Measurements from ENCODE around the gene MAGEB2.

DNA sequence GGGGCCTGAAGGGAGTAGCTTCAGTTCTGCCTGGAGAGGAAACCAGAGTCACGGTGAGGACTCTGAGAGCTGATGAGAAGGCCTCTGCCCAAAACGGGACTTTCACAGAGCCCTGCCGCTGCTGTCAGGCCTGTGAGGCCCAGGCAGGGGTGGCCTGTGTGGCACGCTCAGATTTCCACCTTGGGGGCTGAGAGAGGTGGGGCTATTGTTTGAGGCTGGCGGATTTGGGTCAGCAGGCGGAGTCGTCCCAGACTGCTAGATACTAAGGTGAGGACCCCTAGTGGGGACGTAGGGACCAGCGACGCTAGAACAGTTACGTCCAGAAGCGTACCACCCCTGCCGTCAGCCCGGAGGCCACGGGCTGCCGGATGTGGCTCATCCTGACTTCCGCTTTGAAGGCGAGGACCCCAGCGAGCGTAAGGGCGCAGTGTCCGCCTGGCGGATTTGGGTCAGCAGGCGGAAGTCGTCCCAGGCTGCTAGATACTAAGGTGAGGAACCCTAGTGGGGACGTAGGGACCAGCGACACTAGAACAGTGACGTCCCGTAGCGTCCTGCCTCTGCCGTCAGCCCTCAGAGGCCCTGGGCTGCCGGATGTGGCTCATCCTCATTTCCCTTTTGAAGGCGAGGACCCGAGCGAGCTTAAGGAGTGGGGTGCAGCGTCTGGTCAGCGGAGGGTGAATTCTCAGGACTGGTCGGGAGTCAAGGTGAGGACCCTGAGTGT, 31.6 kb downstream of the MAGEB2 start, which contains the start of gene MAGEB1:
- TF ChIP-seq ZFX (IDR thresholded peaks at IDR 0.05): no peak
- TF ChIP-seq, protein P1, sequence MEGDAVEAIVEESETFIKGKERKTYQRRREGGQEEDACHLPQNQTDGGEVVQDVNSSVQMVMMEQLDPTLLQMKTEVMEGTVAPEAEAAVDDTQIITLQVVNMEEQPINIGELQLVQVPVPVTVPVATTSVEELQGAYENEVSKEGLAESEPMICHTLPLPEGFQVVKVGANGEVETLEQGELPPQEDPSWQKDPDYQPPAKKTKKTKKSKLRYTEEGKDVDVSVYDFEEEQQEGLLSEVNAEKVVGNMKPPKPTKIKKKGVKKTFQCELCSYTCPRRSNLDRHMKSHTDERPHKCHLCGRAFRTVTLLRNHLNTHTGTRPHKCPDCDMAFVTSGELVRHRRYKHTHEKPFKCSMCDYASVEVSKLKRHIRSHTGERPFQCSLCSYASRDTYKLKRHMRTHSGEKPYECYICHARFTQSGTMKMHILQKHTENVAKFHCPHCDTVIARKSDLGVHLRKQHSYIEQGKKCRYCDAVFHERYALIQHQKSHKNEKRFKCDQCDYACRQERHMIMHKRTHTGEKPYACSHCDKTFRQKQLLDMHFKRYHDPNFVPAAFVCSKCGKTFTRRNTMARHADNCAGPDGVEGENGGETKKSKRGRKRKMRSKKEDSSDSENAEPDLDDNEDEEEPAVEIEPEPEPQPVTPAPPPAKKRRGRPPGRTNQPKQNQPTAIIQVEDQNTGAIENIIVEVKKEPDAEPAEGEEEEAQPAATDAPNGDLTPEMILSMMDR (conservative IDR thresholded peaks at IDR 0.05): no peak; the same call in 1 of the 2 replicates
